Muscle of leg (tissue), 11 donors: Measurements from ENCODE around the gene PXYLP1. TPM values are rescaled to one million over a fixed set of nuclear protein-coding genes. Genes with fewer than 3 reads are reported as not detected.
"Not testable (repeated sequence)": the region's sequence is repeated elsewhere in the genome, so short reads cannot be mapped to it uniquely, and the experiment has no call there.

Experiments
- DNase-seq: peaks from one replicate; pipeline ENCODE4 v3.0.0; 2013
- H3K27ac ChIP-seq: one replicate; pipeline ENCODE4 v1.5.1; 2013; ENCODE audit warnings: mild to moderate bottlenecking, low read length, control low read depth
- H3K27me3 ChIP-seq: one replicate; pipeline ENCODE4 v1.6.1; 2013; ENCODE audit warnings: low read length; ENCODE audit not compliant: control insufficient read depth, insufficient read depth
- H3K36me3 ChIP-seq: one replicate; pipeline ENCODE4 v1.6.1; 2013; ENCODE audit warnings: low read length; ENCODE audit not compliant: control insufficient read depth, insufficient read depth
- H3K4me1 ChIP-seq: one replicate; pipeline ENCODE4 v1.6.1; 2013; ENCODE audit warnings: low read length; ENCODE audit not compliant: control insufficient read depth, insufficient read depth
- H3K4me3 ChIP-seq: one replicate; pipeline ENCODE4 v1.5.1; 2013; ENCODE audit warnings: low read length, control low read depth
- H3K9me3 ChIP-seq: replicated peaks from 2 replicates; pipeline ENCODE4 v1.6.1; 2013; ENCODE audit warnings: low read depth, low read length; ENCODE audit not compliant: control insufficient read depth
- WGBS: methylation state at CpG from one replicate; pipeline ENCODE4 v1.1.5; 2013; ENCODE audit warnings: missing lambda C conversion rate; ENCODE audit not compliant: insufficient coverage; 5-methylcytosine and 5-hydroxymethylcytosine counted together
- polyA plus RNA-seq, 8 donors: library from polyadenylated mRNA; unstranded; fragments of 120-200 nt; gene quantifications; one replicate each; pipeline versions ENCODE4 v1.2.1 to v1.2.3, GENCODE V29; 2013; ENCODE audit warnings: inconsistent platforms in 1 of 8, low replicate concordance in 1 of 8; ENCODE audit not compliant: insufficient read length in 8 of 8, insufficient read depth in 1 of 8
- total RNA-seq: library from RNA; stranded (reverse); fragments of 120-200 nt; gene quantifications from one replicate; pipeline ENCODE4 v1.2.4, GENCODE V29; 2013

PXYLP1 gene
- total and polyA plus RNA-seq, 9 donors = 12.8 to 21.8 (median 18.3) TPM

DNA sequence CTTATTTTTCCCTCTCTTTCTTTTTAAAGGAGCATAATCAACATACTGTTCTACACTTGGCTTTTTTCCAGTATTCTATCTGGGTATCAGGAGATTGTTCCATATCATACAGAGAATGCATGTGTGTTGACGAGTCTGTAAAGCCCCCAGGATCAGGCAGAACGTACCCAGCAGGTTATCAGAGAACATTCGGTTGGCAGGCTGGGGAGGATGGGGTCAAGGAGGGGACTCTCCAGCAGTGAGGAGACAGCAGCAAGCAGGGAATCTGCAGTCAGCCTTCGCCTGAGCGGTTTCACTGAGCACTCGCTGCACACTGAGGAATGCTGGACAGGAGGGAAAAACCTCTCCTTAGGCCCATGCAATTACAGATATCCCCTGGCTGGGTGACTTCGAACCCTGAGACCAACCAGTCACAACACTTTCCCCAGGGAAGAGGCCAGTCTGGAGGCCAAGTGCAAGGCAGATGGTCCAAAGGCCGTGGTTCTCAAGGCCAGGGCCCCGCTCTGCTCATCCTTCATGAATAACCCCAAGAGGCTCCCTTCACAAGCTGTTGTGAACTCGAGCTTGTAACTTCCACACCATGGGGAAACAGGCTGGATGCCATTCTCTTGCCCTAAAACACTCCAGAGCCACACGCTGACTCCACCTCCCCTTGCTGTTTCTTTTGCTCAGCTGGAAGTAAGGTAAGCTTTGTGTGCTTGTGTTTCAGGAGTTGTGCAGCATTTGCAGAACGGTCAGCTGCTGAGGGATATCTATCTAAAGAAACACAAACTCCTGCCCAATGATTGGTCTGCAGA, 60.1 kb downstream of the PXYLP1 start:
- H3K27me3 ChIP-seq = no peaks in the 10 kb centered on the region
- H3K4me3 ChIP-seq = no peak overlapping the region
- peak overlapping the region; percentile 55 for H3K27ac ChIP-seq
- H3K36me3 ChIP-seq = peaks cover 20% of the 10 kb centered on the region
- no peak for DNase-seq
- 49% methylated on average over 4 of the region's 12 CpGs for WGBS
- no peaks in the 10 kb centered on the region for H3K9me3 ChIP-seq
- peaks cover 17% of the 10 kb centered on the region for H3K4me1 ChIP-seq

DNA sequence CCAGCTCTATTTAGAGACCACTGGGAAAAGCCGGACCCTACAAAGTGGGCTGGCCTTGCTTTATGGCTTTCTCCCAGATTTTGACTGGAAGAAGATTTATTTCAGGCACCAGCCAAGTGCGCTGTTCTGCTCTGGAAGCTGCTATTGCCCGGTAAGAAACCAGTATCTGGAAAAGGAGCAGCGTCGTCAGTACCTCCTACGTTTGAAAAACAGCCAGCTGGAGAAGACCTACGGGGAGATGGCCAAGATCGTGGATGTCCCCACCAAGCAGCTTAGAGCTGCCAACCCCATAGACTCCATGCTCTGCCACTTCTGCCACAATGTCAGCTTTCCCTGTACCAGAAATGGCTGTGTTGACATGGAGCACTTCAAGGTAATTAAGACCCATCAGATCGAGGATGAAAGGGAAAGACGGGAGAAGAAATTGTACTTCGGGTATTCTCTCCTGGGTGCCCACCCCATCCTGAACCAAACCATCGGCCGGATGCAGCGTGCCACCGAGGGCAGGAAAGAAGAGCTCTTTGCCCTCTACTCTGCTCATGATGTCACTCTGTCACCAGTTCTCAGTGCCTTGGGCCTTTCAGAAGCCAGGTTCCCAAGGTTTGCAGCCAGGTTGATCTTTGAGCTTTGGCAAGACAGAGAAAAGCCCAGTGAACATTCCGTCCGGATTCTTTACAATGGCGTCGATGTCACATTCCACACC, 60.9 kb downstream of the PXYLP1 start:
- Histone ChIP-seq H3K36me3 (peaks cover 20% of the 10 kb centered on the region), H3K4me1 (peaks cover 17% of the 10 kb centered on the region), H3K27ac (peak overlapping the region; percentile 55), H3K27me3 (no peaks in the 10 kb centered on the region), H3K9me3 (no peaks in the 10 kb centered on the region), H3K4me3 (no peak overlapping the region)
- no peak for DNase-seq
- WGBS = 86% methylated on average over 17 of the region's 19 CpGs

DNA sequence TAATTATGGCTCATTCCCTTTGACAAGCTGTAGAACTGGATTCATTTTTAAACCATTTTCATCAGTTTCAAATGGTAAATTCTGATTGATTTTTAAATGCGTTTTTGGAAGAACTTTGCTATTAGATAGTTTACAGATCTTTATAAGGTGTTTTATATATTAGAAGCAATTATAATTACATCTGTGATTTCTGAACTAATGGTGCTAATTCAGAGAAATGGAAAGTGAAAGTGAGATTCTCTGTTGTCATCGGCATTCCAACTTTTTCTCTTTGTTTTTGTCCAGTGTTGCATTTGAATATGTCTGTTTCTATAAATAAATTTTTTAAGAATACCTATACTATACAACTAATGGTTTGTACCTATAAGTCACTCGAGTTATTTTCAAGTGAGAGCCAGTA, 62.7 kb downstream of the PXYLP1 start:
- Histone ChIP-seq H3K36me3 (peaks cover 12% of the 10 kb centered on the region), H3K9me3 (no peaks in the 10 kb centered on the region), H3K27ac (no peak overlapping the region), H3K27me3 (no peaks in the 10 kb centered on the region), H3K4me3 (no peak overlapping the region), H3K4me1 (peaks cover 17% of the 10 kb centered on the region)
- no peak for DNase-seq
- no CpG with 5 or more reads among the region's 3 CpGs for WGBS

DNA sequence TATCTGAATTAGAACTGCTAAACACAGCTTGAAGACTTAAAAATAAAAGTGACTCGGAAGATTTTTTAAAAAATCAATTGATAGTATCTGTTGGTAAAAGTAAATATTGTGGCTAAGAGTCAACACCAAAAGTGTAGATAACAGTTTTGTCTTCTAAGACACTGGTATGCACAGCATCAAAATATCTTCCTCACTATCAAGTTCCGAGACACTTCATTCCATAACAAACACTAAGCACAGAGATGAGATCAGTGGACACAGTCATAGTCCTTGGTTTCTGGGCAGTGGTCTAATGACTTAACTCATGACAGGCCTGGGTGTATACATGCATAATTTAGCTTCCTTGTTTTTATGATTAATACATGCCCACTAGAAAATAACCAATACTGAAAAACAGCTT, 63.2 kb downstream of the PXYLP1 start:
- Histone ChIP-seq H3K27me3 (no peaks in the 10 kb centered on the region), H3K9me3 (no peaks in the 10 kb centered on the region), H3K27ac (no peak overlapping the region), H3K4me3 (no peak overlapping the region), H3K4me1 (peaks cover 17% of the 10 kb centered on the region), H3K36me3 (peaks cover 12% of the 10 kb centered on the region)
- WGBS = no CpG with 5 or more reads among the region's 2 CpGs
- no peak for DNase-seq

DNA sequence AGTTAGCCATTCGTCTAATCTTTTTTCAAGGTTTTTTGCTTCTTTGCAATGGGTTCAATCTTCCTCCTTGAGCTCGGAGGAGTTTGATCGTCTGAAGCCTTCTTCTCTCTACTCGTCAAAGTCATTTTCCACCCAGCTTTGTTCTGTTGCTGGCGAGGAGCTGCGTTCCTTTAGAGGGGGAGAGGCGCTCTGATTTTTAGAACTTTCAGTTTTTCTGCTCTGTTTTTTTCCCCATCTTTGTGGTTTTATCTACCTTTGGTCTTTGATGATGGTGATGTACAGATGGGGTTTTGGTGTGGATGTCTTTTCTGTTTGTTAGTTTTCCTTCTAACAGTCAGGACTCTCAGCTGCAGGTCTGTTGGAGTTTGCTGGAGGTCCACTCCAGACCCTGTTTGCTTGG, 68.8 kb downstream of the PXYLP1 start:
- 90% methylated on average over 4 of the region's 7 CpGs for WGBS
- DNase-seq, H3K36me3 ChIP-seq, H3K4me3 ChIP-seq, H3K27me3 ChIP-seq, H3K9me3 ChIP-seq, H3K4me1 ChIP-seq, H3K27ac ChIP-seq: not testable (repeated sequence)

DNA sequence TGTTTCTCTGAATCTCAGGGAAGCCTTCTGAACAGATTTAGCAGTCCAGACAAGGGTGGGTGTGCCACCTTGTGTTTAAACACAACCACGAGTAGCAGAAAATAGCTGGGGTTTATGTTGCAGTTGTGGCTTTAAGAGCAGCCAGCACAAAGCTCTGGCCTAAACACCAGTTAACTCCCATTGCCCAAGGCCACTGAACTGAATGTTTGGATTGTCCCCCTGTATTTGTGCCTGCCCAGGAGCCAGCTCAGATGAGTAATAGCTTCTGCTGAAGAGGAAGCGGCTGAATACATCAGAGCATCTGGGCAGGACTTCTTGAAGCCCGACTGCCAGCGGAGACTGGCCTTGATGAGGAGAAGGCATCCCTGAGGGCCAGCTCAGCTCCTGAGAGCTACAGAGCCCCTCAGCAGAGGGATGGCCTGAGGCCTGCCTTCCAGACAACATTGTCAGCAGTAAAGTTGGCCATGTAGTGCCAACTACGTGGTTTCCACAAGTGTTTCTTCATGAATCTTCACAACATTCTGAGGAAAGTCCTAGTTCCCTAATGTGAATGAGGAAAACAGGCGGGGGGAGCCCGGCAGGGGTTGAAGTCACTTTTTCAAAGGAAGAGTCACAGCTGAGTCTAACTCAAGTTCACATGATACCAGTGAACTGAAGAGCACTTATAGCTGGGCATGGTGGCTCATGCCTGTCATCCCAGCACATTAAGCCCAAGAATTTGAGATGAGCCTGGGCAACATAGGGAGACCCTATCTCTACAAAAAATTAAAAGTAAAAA, 70.9 kb downstream of the PXYLP1 start:
- H3K4me3 ChIP-seq = no peak overlapping the region
- H3K9me3 ChIP-seq = no peaks in the 10 kb centered on the region
- H3K27me3 ChIP-seq = no peaks in the 10 kb centered on the region
- H3K4me1 ChIP-seq = no peaks in the 10 kb centered on the region
- no peak overlapping the region for H3K27ac ChIP-seq
- 71% methylated on average over 5 of the region's 7 CpGs for WGBS
- peak; percentile 34 for DNase-seq
- no peaks in the 10 kb centered on the region for H3K36me3 ChIP-seq

DNA sequence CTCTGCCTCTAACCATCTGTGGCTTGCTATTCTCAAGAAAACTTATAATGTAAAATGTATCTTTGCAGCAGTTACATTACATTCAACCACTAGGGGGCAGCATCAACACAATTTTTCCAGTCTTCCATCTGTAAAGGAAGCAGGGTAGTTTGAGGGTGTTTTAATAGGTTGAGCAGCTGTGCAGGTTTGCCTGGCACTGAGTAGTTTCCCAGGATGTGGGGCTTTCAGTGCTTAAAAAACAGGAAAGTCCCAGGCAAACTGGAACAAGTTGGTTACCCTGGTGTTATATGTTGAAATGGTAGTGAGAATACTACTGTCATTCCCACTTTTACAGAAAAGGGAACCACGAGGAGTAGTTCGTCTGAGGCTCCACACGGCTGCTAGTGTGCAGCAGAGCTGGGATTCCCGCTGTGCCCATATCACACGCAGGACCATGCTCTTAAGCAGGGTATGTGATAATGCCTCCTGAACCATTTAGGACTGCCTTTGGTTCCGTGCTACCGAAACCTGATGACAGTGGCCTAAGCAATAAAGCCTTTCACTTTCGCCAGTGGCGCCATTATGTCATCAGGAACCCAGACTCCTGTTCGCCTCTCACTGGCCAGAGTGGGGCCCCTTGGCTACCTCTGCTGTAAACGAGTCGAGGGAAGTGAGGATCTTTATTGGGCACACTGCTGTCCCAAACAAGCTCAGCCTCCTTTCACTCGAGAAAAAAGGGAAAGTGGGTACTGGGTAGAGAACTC, 72.0 kb downstream of the PXYLP1 start:
- no peak overlapping the region for H3K27ac ChIP-seq
- 43% methylated on average over 11 of the region's 13 CpGs for WGBS
- DNase-seq = peak; percentile 86

DNA sequence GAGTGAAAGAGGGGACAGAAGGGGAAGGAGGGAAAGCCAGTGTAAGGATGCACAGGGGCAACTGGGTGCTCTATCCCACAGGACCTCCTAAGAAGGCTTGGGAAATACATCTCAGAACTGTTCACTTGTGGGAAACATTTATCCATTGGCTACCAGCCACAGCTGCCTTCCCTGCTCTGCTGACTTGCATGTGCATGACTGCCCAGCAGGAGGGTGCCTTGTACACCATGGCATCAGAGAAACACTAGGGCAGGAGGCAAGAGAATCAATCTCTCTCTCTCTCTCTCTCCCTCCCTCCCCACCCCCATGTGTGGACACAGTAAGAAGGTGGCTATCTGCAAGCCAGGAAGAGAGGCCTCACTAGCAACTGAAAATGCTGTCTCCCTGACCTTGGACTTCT, 73.8 kb downstream of the PXYLP1 start:
- no peak for DNase-seq
- Histone ChIP-seq H3K4me1 (no peaks in the 10 kb centered on the region), H3K27ac (no peak overlapping the region), H3K4me3 (no peak overlapping the region), H3K9me3 (no peaks in the 10 kb centered on the region), H3K36me3 (no peaks in the 10 kb centered on the region), H3K27me3 (no peaks in the 10 kb centered on the region)

More for the DNA sequence above, 72.0 kb downstream of the PXYLP1 start:
- Histone ChIP-seq H3K27me3 (no peaks in the 10 kb centered on the region), H3K4me3 (no peak overlapping the region), H3K9me3 (no peaks in the 10 kb centered on the region), H3K36me3 (no peaks in the 10 kb centered on the region), H3K4me1 (no peaks in the 10 kb centered on the region)

DNA sequence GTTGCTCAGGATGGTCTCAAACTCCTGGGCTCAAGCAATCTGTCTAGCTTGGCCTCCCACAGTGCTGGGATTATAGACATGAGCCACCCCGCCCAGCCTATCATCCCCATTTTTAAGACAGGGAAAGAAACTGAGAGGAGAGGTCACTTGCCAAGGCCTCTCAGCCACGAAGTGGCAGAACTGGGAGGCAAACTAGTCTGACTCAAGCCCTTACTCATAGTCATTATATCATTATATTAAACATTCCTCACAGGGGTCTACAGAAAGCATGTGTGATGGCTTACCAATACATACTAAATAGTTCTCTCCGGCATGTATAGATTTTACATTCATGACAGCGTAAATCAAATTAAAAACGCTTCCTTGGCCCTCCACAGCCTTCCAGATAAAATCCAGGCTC, 74.7 kb downstream of the PXYLP1 start:
- H3K27ac ChIP-seq = no peak overlapping the region
- no peaks in the 10 kb centered on the region for H3K27me3 ChIP-seq
- H3K9me3 ChIP-seq = no peaks in the 10 kb centered on the region
- no peak overlapping the region for H3K4me3 ChIP-seq
- no CpG with 5 or more reads among the region's 5 CpGs for WGBS
- peaks cover 5% of the 10 kb centered on the region for H3K4me1 ChIP-seq
- H3K36me3 ChIP-seq = no peaks in the 10 kb centered on the region
- DNase-seq = no peak
